GM19193 (cell line): ENCODE results near the gene ADNP2.

Source experiments
- POLR2A ChIP-seq: IDR thresholded peaks from 4 replicates; pipeline ENCODE4 v1.6.1; 2011; ENCODE audit not compliant: insufficient read depth, insufficient read length; ENCODE audit errors: extremely low read depth

The ADNP2 gene

GRCh38 chr18:80129672-80130367, 20.8 kb downstream of the ADNP2 start:
- TF ChIP-seq POLR2A: no peak

GRCh38 chr18:80130555-80130954, 21.5 kb downstream of the ADNP2 start:
- no peak for TF ChIP-seq POLR2A

GRCh38 chr18:80132180-80132812, 23.2 kb downstream of the ADNP2 start:
- no peak for TF ChIP-seq POLR2A

GRCh38 chr18:80133124-80133523, 24.1 kb downstream of the ADNP2 start:
- no peak for TF ChIP-seq POLR2A

GRCh38 chr18:80135136-80135535, 26.1 kb downstream of the ADNP2 start:
- no peak for TF ChIP-seq POLR2A

- no peak for TF ChIP-seq POLR2A
Observed at GRCh38 chr18:80136679-80137078, 27.6 kb downstream of the ADNP2 start.

GRCh38 chr18:80137137-80137536, 28.1 kb downstream of the ADNP2 start:
- no peak for TF ChIP-seq POLR2A

GRCh38 chr18:80137976-80138375, 28.9 kb downstream of the ADNP2 start:
- TF ChIP-seq POLR2A: no peak

- no peak for TF ChIP-seq POLR2A
Observed at GRCh38 chr18:80140455-80140985, 31.5 kb downstream of the ADNP2 start.

- TF ChIP-seq POLR2A: no peak
Observed at GRCh38 chr18:80143881-80144280, 34.8 kb downstream of the ADNP2 start.

GRCh38 chr18:80145196-80145804, 36.2 kb downstream of the ADNP2 start:
- TF ChIP-seq POLR2A: no peak

- TF ChIP-seq POLR2A: no peak
Observed at GRCh38 chr18:80147037-80147417, 38.0 kb downstream of the ADNP2 start.

GRCh38 chr18:80147418-80148325, 38.6 kb downstream of the ADNP2 start:
- peak; percentile 63 for TF ChIP-seq POLR2A

- TF ChIP-seq POLR2A: no peak
Observed at GRCh38 chr18:80148326-80149199, 39.5 kb downstream of the ADNP2 start.
